ENCODE measurements around the gene CYTIP.

DNA sequence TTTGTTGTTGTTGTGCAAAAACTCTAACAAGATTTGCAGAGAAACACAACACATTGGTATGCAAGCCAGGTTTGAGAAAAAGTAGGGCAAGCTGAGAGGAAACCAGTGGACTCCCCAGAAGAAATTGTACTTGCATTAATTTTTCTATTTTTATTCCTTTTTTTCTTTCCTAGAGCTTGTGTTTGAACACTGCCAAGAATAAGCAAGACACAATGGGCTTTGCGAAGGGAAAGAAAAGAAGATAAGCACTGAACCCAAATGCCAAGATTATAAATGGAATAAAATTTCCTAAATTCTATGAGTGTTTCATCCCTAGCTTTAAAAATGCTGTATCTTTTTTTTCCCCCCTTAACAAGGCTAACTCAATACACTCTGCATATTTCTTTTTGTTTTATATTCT lies 17.0 kb upstream of the CYTIP start:
- no peak for TF ChIP-seq EZH2 (IDR thresholded peaks at IDR 0.05; ENCODE audit: low read depth)
- TF ChIP-seq, protein P1, sequence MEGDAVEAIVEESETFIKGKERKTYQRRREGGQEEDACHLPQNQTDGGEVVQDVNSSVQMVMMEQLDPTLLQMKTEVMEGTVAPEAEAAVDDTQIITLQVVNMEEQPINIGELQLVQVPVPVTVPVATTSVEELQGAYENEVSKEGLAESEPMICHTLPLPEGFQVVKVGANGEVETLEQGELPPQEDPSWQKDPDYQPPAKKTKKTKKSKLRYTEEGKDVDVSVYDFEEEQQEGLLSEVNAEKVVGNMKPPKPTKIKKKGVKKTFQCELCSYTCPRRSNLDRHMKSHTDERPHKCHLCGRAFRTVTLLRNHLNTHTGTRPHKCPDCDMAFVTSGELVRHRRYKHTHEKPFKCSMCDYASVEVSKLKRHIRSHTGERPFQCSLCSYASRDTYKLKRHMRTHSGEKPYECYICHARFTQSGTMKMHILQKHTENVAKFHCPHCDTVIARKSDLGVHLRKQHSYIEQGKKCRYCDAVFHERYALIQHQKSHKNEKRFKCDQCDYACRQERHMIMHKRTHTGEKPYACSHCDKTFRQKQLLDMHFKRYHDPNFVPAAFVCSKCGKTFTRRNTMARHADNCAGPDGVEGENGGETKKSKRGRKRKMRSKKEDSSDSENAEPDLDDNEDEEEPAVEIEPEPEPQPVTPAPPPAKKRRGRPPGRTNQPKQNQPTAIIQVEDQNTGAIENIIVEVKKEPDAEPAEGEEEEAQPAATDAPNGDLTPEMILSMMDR (conservative IDR thresholded peaks at IDR 0.05), result no peak

Data from PC-9 (cell line).